ENCODE data around the gene C17orf114.

Gene C17orf114

DNA sequence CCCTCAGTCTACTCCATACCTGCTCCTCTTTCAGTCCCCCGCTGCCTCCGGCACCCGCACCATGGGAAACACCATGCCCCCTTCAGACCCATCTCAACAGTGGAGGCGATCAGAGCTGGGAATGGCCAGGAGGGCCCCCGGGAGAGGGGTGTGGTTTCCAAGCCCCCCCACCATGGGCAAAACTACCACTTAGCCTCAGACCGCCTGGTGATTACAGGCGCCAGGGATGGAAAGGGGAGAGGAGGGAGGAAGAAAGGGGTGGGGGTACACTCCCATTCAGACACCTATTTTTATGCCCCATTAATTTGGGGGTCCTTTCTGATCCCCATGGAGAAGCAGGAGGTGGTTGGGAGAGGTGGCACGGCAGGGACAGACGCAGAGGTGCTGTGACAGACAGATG lies at the start of gene C17orf114:
Gene C17orf114, minus strand, starts transcription at position 101 of the 400 bp plus-strand sequence.
- Histone ChIP-seq H3K27me3 (ENCODE audit: low read depth, low read length) (no peaks in the 10 kb centered on the region), H3K4me1 (ENCODE audit: control insufficient read depth in 1 of 2, insufficient read depth in 2 of 2, low read length in 2 of 2) (peaks cover 4 to 9% of the 10 kb centered on the region in 2 donors), H3K4me3 (ENCODE audit: low read depth in 1 of 2, low read length in 2 of 2) (no peak within 1 kb of the TSS), H3K36me3 (ENCODE audit: control insufficient read depth in 1 of 2, insufficient read depth in 2 of 2, low read length in 2 of 2) (peaks cover 11 to 18% of the 10 kb centered on the region in 2 donors), H3K9me3 (ENCODE audit: control insufficient read depth in 1 of 2, low read length in 2 of 2) (no peaks in the 10 kb centered on the region), H3K27ac (ENCODE audit: low read length) (no peak within 1 kb of the TSS)

GRCh38 chr17:4851084-4851483 lies 49.0 kb upstream of the C17orf114 start:
- Histone ChIP-seq H3K9me3 (ENCODE audit: control insufficient read depth in 1 of 2, low read length in 2 of 2) (no peaks in the 10 kb centered on the region), H3K36me3 (ENCODE audit: control insufficient read depth in 1 of 2, insufficient read depth in 2 of 2, low read length in 2 of 2) (peaks cover 0 to 2% of the 10 kb centered on the region in 2 donors), H3K27me3 (ENCODE audit: low read depth, low read length) (no peaks in the 10 kb centered on the region), H3K4me3 (ENCODE audit: low read depth in 1 of 2, low read length in 2 of 2) (no peak overlapping the region), H3K27ac (ENCODE audit: low read length) (no peak overlapping the region), H3K4me1 (ENCODE audit: control insufficient read depth in 1 of 2, insufficient read depth in 2 of 2, low read length in 2 of 2) (peaks cover 0 to 7% of the 10 kb centered on the region in 2 donors)

DNA sequence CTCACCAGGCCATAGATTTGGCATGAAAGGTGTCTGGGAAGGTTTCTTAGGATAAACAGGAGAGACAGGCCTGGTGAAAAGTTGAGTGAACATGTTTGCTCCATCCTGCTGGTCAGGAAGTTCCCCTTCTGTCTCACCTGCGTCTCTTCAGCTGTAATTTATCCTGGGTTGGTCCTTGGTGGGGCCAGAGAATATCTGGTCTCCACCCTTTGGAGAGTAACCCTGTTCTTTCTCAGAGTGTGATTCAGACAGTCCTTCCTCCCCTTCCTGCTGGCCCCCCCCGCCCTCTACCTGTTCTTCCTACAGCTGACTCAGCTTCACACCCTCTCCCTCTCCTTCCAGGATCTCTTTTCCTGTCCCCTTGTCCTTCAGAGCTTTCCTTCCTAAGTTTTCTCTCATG lies 48.1 kb upstream of the C17orf114 start:
- Histone ChIP-seq H3K4me3 (ENCODE audit: low read depth in 1 of 2, low read length in 2 of 2) (no peak overlapping the region), H3K4me1 (ENCODE audit: control insufficient read depth in 1 of 2, insufficient read depth in 2 of 2, low read length in 2 of 2) (peaks cover 0 to 7% of the 10 kb centered on the region in 2 donors), H3K9me3 (ENCODE audit: control insufficient read depth in 1 of 2, low read length in 2 of 2) (no peaks in the 10 kb centered on the region), H3K27me3 (ENCODE audit: low read depth, low read length) (no peaks in the 10 kb centered on the region), H3K27ac (ENCODE audit: low read length) (no peak overlapping the region), H3K36me3 (ENCODE audit: control insufficient read depth in 1 of 2, insufficient read depth in 2 of 2, low read length in 2 of 2) (peaks cover 0 to 2% of the 10 kb centered on the region in 2 donors)

- Histone ChIP-seq H3K27ac (ENCODE audit: low read length) (no peak overlapping the region), H3K4me1 (ENCODE audit: control insufficient read depth in 1 of 2, insufficient read depth in 2 of 2, low read length in 2 of 2) (peaks cover 0 to 7% of the 10 kb centered on the region in 2 donors), H3K36me3 (ENCODE audit: control insufficient read depth in 1 of 2, insufficient read depth in 2 of 2, low read length in 2 of 2) (peaks cover 0 to 2% of the 10 kb centered on the region in 2 donors), H3K27me3 (ENCODE audit: low read depth, low read length) (no peaks in the 10 kb centered on the region), H3K9me3 (ENCODE audit: control insufficient read depth in 1 of 2, low read length in 2 of 2) (no peaks in the 10 kb centered on the region), H3K4me3 (ENCODE audit: low read depth in 1 of 2, low read length in 2 of 2) (no peak overlapping the region)
Observed at GRCh38 chr17:4849011-4849536, 46.9 kb upstream of the C17orf114 start.

GRCh38 chr17:4846635-4847390 lies 44.7 kb upstream of the C17orf114 start:
- H3K9me3 ChIP-seq (ENCODE audit: control insufficient read depth in 1 of 2, low read length in 2 of 2), result no peaks in the 10 kb centered on the region
- H3K27ac ChIP-seq (ENCODE audit: low read length), result no peak overlapping the region
- no peak overlapping the region for H3K4me3 ChIP-seq (ENCODE audit: low read depth in 1 of 2, low read length in 2 of 2)
- no peaks in the 10 kb centered on the region for H3K4me1 ChIP-seq (ENCODE audit: control insufficient read depth in 1 of 2, insufficient read depth in 2 of 2, low read length in 2 of 2)
- H3K27me3 ChIP-seq (ENCODE audit: low read depth, low read length), result no peaks in the 10 kb centered on the region
- peaks cover 0 to 2% of the 10 kb centered on the region in 2 donors for H3K36me3 ChIP-seq (ENCODE audit: control insufficient read depth in 1 of 2, insufficient read depth in 2 of 2, low read length in 2 of 2)

GRCh38 chr17:4845118-4845517 lies 43.0 kb upstream of the C17orf114 start:
- no peaks in the 10 kb centered on the region for H3K9me3 ChIP-seq (ENCODE audit: control insufficient read depth in 1 of 2, low read length in 2 of 2)
- no peaks in the 10 kb centered on the region for H3K27me3 ChIP-seq (ENCODE audit: low read depth, low read length)
- H3K27ac ChIP-seq (ENCODE audit: low read length), result no peak overlapping the region
- no peak overlapping the region for H3K4me3 ChIP-seq (ENCODE audit: low read depth in 1 of 2, low read length in 2 of 2)
- peaks cover 0 to 3% of the 10 kb centered on the region in 2 donors for H3K4me1 ChIP-seq (ENCODE audit: control insufficient read depth in 1 of 2, insufficient read depth in 2 of 2, low read length in 2 of 2)
- H3K36me3 ChIP-seq (ENCODE audit: control insufficient read depth in 1 of 2, insufficient read depth in 2 of 2, low read length in 2 of 2), result peaks cover 0 to 2% of the 10 kb centered on the region in 2 donors

- H3K27ac ChIP-seq (ENCODE audit: low read length), result no peak overlapping the region
Observed at GRCh38 chr17:4843321-4844000, 41.3 kb upstream of the C17orf114 start.

GRCh38 chr17:4842376-4842775 lies 40.2 kb upstream of the C17orf114 start:
- H3K4me3 ChIP-seq (ENCODE audit: low read depth in 1 of 2, low read length in 2 of 2), result no peak overlapping the region
- H3K4me1 ChIP-seq (ENCODE audit: control insufficient read depth in 1 of 2, insufficient read depth in 2 of 2, low read length in 2 of 2), result peaks cover 7 to 14% of the 10 kb centered on the region in 2 donors
- H3K9me3 ChIP-seq (ENCODE audit: control insufficient read depth in 1 of 2, low read length in 2 of 2), result no peaks in the 10 kb centered on the region
- H3K36me3 ChIP-seq (ENCODE audit: control insufficient read depth in 1 of 2, insufficient read depth in 2 of 2, low read length in 2 of 2), result peaks cover 0 to 2% of the 10 kb centered on the region in 2 donors
- H3K27me3 ChIP-seq (ENCODE audit: low read depth, low read length), result no peaks in the 10 kb centered on the region
- no peak overlapping the region for H3K27ac ChIP-seq (ENCODE audit: low read length)

More at GRCh38 chr17:4843321-4844000, 41.3 kb upstream of the C17orf114 start:
- Histone ChIP-seq H3K4me1 (ENCODE audit: control insufficient read depth in 1 of 2, insufficient read depth in 2 of 2, low read length in 2 of 2) (peaks cover 3 to 6% of the 10 kb centered on the region in 2 donors), H3K27me3 (ENCODE audit: low read depth, low read length) (no peaks in the 10 kb centered on the region), H3K36me3 (ENCODE audit: control insufficient read depth in 1 of 2, insufficient read depth in 2 of 2, low read length in 2 of 2) (peaks cover 0 to 2% of the 10 kb centered on the region in 2 donors), H3K4me3 (ENCODE audit: low read depth in 1 of 2, low read length in 2 of 2) (no peak overlapping the region), H3K9me3 (ENCODE audit: control insufficient read depth in 1 of 2, low read length in 2 of 2) (no peaks in the 10 kb centered on the region)

- no peaks in the 10 kb centered on the region for H3K36me3 ChIP-seq (ENCODE audit: control insufficient read depth in 1 of 2, insufficient read depth in 2 of 2, low read length in 2 of 2)
- no peak overlapping the region for H3K4me3 ChIP-seq (ENCODE audit: low read depth in 1 of 2, low read length in 2 of 2)
- no peaks in the 10 kb centered on the region for H3K27me3 ChIP-seq (ENCODE audit: low read depth, low read length)
- H3K4me1 ChIP-seq (ENCODE audit: control insufficient read depth in 1 of 2, insufficient read depth in 2 of 2, low read length in 2 of 2), result peaks cover 8 to 19% of the 10 kb centered on the region in 2 donors
- no peak overlapping the region for H3K27ac ChIP-seq (ENCODE audit: low read length)
- no peaks in the 10 kb centered on the region for H3K9me3 ChIP-seq (ENCODE audit: control insufficient read depth in 1 of 2, low read length in 2 of 2)
Observed at GRCh38 chr17:4840893-4841242, 38.7 kb upstream of the C17orf114 start.

DNA sequence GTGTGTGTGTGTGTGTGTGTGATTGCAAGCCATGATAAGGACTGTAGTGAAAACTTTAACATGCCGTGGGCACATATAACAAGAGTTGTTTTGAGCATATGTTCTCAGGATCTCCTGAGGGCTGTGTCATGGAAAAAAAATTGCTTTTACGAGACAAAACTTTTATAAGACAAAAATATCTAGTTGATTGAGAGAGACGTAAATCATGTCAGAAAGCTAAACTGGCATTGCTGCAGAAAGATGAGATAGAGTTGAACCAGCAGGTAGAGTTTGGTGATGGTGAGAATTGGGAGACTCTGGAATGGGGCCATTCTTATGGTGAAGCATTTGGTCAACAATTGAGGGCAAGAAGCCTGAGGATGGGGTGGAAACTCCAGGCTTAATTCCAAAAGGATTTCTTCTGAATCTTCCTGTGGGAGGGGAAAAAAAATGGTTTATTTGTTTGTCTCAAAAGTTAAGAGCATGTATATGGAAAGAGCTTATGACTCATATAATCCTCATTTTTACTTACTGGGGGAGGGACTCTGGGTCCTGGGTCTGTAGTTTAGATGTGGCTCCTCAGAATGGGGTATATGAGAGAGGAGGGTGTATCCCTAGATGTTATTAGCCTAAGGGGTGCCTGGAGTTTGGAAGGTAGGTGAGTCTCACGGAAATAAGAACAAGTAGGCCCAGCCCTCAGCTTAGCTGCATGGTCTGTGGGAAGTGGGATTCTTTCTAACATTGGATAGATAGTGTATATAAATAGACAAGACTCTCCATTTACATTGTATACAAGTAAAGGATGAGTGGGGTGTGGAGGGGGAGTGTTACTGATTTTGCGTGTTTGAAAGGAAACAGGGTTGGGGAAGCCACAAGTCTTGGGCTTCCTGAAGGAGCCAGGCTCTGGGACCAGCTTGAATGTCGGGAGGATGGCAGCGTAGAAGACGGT lies 38.1 kb upstream of the C17orf114 start:
- Histone ChIP-seq H3K36me3 (ENCODE audit: control insufficient read depth in 1 of 2, insufficient read depth in 2 of 2, low read length in 2 of 2) (no peaks in the 10 kb centered on the region), H3K4me3 (ENCODE audit: low read depth in 1 of 2, low read length in 2 of 2) (no peak overlapping the region), H3K27ac (ENCODE audit: low read length) (no peak overlapping the region), H3K27me3 (ENCODE audit: low read depth, low read length) (no peaks in the 10 kb centered on the region), H3K4me1 (ENCODE audit: control insufficient read depth in 1 of 2, insufficient read depth in 2 of 2, low read length in 2 of 2) (peaks cover 13 to 24% of the 10 kb centered on the region in 2 donors), H3K9me3 (ENCODE audit: control insufficient read depth in 1 of 2, low read length in 2 of 2) (no peaks in the 10 kb centered on the region)

DNA sequence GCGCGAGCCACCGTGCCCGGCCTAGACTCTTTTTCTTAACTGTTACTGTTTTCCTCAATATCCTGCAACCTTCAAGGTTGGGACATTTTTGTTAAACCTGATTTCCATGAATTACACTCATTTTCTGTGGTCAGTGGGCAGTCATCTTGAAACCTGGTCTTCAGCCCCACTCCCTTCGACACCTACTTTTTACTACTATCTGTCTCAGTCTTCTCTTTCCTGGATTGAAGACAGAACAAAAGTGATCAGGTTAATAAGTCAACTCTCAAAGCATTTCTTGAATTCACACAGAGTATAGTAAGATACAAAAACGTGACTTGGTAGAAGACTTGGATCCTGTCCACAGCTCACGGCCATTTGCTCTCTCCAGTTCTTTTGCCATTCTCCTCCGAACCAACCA lies 37.1 kb upstream of the C17orf114 start:
- H3K9me3 ChIP-seq (ENCODE audit: control insufficient read depth in 1 of 2, low read length in 2 of 2), result no peaks in the 10 kb centered on the region
- H3K4me3 ChIP-seq (ENCODE audit: low read depth in 1 of 2, low read length in 2 of 2), result no peak overlapping the region
- no peaks in the 10 kb centered on the region for H3K36me3 ChIP-seq (ENCODE audit: control insufficient read depth in 1 of 2, insufficient read depth in 2 of 2, low read length in 2 of 2)
- H3K4me1 ChIP-seq (ENCODE audit: control insufficient read depth in 1 of 2, insufficient read depth in 2 of 2, low read length in 2 of 2), result peaks cover 20 to 34% of the 10 kb centered on the region in 2 donors
- H3K27me3 ChIP-seq (ENCODE audit: low read depth, low read length), result no peaks in the 10 kb centered on the region
- no peak overlapping the region for H3K27ac ChIP-seq (ENCODE audit: low read length)
